Epithelial cell of esophagus (primary cell): ENCODE results near the gene NPPC.

ENCODE experiments used
- DNase-seq: peaks from one replicate; pipeline ENCODE4 v3.0.0; 2010; ENCODE audit warnings: low read depth
- H3K4me3 ChIP-seq: 2 replicates; pipeline ENCODE4 v1.5.1; 2011; ENCODE audit warnings: mild to moderate bottlenecking, low read length, control low read depth
- CTCF ChIP-seq: IDR thresholded peaks from 2 replicates; pipeline ENCODE4 v1.5.1; 2011; ENCODE audit warnings: low read depth, mild to moderate bottlenecking, low read length, control low read depth, inconsistent platforms; ENCODE audit not compliant: insufficient read depth; ENCODE audit errors: missing control alignments

NPPC gene

GRCh38 chr2:231931481-231931915 is 5.3 kb upstream of the NPPC start:
- H3K4me3 ChIP-seq, result no peak overlapping the region
- TF ChIP-seq CTCF, result no peak
- DNase-seq, result no peak

- no peak for DNase-seq
- H3K4me3 ChIP-seq, result no peak overlapping the region
- TF ChIP-seq CTCF, result no peak
Observed at GRCh38 chr2:231930593-231931281, 4.5 kb upstream of the NPPC start.

GRCh38 chr2:231929961-231930592 is 3.9 kb upstream of the NPPC start:
- no peak overlapping the region for H3K4me3 ChIP-seq
- no peak for DNase-seq
- peak; percentile 15 for TF ChIP-seq CTCF

- DNase-seq, result no peak
- H3K4me3 ChIP-seq, result no peak overlapping the region
- no peak for TF ChIP-seq CTCF
Observed at GRCh38 chr2:231928901-231929725, 2.9 kb upstream of the NPPC start.

GRCh38 chr2:231928481-231928880 is 2.3 kb upstream of the NPPC start:
- H3K4me3 ChIP-seq, result no peak overlapping the region
- no peak for TF ChIP-seq CTCF
- DNase-seq, result no peak

GRCh38 chr2:231927566-231927890 is 1.3 kb upstream of the NPPC start:
- H3K4me3 ChIP-seq, result no peak overlapping the region
- no peak for TF ChIP-seq CTCF
- DNase-seq, result no peak
